AML-193 (cell line): ENCODE measurements around the gene MYO9A.

Source experiments
- DNase-seq, 2 experiments: peaks; one replicate each; lab custom pipeline; 2025; lab: John Stamatoyannopoulos, UW

MYO9A gene

DNA sequence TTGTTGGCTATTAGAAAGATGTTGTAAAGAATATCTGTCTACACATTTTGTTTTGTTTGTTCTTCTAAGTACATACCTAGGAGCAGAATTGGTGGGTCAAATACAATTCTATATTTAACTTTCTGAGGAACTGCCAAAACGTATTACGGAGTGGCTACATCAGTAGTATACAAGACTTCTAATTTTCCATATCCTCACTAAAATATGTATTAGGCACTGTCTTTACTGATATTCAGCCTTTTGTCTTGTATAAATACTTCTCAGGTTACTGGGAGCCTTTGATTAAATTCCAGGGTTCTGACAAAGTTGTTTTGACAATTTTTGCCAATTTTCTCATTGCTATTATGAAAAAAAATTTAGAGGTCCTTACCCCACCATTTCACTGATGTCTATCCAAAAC, 160.9 kb downstream of the MYO9A start:
- no peak for DNase-seq

DNA sequence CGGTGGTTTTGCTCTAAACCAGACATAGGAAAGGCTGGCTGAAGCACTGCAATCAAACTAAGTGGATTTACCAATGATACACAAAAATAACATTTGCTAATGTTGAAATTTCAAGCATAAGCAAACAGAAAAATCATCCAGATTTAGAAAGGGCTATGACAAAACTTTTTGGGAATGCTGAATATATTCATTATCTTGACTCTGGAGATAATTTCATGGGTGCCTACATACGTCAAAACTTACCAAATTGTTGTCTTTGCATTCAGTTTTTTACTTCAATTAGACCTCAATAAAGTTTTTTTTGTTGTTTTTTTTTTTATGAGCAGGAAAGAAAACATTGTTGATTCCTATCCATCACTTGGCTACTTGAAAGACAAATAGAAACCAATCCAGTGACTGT, 166.8 kb downstream of the MYO9A start:
- DNase-seq, result no peak

DNA sequence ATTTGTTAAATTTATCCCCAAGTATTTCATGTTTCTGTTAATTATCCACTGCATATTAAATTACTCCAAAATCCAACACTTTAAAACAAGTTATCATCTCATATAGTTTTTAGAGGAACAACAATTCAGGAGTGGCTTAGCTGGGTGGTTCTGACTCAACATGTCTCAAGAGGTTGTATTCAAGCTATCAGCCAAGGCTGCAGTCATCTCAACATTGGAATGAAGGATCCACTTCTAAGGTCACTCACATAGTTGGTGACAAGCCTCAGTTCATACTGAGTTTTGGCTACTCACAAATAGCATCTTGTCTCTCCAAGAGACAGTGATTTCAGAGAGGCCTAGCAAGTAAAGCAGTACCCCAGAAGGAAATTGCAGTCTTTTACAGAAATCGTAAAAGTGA, 172.9 kb downstream of the MYO9A start:
- no peak for DNase-seq

DNA sequence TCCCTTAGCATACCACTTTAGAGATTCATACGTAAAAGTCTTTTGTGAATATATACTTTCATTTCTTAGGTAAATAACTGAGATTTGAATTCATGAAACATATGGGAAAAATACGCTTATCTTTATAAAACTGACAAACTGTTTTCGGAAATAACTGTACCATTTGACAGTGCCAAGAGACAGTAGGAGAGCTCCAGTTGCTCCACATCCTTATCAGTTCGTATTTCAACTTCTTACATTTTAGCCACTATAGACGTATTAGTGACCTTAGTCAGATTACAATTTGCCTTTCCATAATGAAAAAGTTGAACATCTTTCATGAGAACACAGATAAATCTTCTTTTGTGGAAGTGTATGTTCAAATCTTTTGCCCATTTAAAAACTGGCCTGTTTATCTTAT, 174.1 kb downstream of the MYO9A start:
- DNase-seq, result no peak

DNA sequence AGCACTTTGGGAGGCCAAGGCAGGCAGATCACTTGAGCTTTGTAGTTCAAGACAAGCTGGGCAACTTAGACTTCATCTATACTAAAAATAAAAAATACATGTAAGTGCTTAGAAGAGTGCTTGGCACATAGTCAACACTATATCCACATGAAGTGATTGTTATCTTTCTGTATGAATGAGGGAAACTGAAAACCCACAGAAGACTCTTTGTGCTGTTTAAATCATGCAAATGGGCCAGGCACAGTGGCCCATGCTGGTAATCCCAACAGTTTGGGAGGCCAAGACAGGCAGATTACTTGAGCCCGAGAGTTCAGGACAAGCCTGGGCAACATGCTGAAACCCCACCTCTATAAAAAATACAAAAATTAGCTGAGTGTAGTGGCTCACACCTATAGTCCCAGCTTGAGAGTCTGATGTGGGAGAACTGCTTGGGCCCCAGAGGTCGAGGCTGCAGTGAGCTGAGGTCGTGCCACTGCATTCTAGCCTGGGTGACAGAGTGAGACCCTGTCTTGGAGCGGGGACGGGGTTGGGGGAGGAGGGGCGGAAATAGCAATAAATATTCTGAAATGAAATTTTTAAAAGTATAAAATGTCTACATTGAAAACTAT, 177.9 kb downstream of the MYO9A start:
- DNase-seq, result no peak

DNA sequence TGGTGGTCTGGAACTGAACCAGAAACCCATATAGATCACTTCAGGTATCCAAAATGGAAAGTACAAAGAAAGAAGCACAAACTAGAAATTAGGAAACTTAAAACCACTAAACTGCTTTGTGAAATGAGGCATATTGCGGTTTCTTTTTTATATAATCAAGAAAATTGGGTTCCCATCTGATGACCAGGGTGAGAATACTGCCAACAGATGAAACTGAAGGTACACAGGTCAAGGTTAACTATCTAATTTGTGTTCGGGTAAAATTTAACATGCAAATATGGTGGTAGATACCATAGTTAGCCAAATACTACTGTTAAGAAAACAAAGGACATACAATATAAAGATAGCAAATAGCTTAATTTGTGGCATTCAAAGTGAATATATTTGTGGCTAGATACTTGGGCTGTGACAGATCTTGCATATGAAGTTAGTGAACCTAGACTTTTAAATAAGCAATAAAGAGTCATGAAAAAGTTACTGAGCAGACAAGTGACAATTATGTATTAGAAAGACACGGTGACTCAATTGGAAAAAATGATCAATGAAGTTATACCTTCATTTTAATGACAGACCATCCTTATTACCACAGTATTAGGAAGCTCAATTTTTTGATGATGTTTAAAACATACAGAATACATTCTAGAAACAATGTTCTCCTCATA, 180.2 kb downstream of the MYO9A start:
- DNase-seq, result no peak

DNA sequence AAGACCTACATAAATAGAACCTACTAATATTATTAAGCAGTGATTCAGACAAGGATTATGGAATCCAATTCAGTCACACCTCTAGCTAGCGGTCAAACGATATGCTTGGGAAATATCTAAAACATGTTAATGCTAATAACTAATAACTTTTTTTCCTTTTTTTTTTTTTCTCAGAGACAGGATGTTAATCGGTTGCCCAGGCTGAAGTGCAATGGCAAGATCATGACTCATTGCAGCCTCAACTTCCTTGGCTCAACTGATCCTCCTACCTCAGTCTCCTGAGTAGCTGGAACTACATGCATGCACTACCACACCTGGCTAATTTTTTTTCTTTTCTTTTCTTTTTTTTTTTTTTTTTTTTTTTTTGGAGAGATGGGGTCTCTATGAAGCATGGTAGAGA, 183.5 kb downstream of the MYO9A start:
- DNase-seq, result no peak

DNA sequence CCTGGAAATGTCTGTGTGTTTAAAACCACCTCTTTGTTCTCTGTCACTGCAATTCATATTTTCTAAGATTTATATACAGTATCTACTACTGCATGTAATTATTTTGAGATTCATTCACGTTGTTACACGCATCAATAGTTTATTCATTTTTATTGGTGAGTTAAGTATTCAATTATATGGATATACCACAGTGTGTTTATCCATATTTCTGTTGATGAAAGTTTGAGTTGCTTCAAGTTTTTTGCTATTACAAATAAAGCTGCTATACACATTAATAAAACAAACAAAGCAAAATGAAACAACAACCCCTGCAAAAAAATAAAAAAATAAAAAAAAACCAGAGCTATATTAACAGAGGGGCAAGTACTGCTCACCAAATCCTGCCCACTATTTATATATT, 185.3 kb downstream of the MYO9A start:
- DNase-seq, result no peak

DNA sequence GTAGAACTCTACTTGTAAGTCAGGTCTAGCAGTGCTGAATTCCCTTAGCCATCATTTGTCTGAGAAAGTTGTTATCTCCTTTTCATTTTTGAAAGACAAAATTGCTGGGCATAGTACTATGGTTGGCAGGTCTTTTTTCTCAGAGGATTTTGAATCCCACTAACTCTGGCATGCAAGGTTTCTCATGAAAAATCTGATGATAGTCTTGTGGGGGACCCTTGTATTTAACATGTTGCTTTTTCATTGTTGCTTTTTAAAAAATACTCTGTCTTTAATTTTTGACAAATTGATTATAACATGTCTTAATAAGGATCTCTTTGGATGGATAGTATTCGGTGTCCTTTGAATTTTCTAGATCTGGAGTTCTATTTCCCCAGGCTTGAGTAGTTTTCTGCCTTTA, 186.7 kb downstream of the MYO9A start:
- no peak for DNase-seq

DNA sequence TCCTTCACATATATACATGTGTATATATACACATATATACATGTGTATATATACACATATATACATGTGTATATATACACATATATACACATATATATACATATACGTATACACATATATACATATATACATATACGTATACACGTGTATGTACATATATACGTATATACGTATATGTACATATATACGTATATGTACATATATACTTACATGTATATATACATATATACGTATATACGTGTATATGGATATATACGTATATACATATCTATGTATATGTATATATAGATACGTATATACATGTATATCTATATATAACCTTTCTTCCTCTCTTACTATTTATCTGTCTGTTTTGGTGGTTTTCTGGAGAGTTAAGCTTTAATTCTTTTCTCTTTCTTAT, 192.8 kb downstream of the MYO9A start:
- DNase-seq, result no peak

DNA sequence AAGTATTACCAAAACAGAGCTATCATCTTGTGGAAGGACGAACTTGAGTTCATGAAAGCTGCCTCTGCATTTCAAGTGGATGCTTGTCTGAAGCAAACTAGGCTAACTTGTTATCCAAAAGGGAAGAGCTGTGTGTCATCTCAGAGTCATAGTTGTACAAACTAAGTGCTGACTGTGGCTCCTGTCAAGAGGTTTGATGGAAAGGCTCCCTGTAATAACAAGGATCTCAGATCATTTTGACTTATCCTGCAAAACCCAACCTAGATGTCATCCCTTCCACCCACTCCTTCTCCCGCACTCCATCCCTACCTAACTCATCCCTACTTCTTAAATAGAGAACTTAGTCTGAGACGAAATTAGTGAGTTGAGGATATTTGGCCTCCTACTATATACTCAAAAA, 196.8 kb downstream of the MYO9A start:
- no peak for DNase-seq

DNA sequence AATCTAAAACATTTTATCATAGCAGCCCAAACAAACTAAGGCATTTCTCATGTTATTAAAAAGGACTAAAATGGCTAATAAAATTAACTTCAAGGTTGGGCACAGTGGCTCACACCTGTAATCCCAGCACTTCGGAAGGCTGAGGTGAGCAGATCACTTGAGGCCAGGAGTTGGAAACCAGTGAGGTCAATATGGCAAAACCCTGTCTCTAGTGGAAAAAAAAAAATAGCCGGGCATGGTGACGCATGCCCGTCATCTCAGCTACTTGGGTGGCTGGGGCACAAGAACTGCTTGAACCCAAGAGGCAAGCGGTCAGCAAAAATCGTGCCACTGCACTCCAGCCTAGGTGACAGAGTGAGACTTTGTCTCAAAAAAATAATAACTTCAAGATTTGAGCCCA, 197.4 kb downstream of the MYO9A start:
- DNase-seq, result no peak

DNA sequence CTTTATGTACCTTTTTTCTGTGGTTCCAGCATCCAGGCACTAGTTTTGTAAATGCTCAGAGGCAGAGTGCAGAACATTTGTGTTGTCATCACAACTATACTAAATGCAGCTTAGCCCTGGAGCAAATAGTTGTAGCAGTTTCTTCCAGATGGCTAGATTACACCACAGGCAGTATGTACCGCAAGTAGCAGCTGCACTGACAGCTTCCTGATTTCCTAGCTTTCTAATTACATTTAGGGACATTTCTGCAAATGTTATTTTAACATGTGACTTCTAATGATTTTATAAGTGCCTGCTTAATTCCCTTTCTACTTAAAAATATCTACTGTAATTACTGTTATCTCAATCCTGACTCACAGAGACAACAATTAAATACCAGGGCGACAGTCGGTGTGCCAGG, 201.1 kb downstream of the MYO9A start:
- DNase-seq, result no peak

DNA sequence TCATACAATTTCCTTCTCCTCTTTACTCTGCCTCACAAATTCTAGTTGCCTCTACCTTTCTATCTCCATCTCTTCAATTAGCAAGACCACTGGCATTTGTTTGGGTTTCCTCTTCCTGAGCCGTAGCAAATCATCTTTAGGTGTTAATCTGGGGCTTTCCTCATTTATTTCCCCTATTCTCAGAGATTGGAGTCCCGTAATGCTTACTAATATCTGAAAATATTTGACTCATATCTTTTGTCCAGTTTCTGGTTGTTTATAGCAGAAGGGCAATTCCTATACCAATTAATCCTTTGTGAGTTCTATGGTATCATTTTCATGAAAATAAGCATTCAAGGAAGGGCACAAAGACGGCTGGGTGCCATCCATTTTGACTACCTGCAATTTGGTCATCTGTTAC, 203.9 kb downstream of the MYO9A start:
- DNase-seq, result no peak

DNA sequence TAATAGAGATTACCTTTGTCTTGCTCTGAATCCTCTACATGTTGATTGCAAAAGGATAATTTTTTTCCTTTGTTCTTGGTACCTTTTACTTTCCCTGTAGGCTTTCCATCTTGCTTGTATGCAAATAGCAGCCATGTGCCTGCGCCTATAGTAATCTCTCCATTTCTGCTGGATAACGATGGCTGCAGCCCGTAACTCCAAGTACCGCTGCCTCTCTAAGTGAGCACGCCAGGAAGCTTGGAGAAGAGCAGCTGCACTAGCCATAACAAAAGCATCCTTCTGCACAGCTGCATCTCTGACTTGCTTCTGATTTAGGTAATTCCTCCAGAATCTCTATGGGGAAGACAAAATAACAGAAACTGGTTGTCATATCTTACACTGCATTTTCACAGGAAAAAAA, 218.3 kb downstream of the MYO9A start:
- DNase-seq, result no peak

DNA sequence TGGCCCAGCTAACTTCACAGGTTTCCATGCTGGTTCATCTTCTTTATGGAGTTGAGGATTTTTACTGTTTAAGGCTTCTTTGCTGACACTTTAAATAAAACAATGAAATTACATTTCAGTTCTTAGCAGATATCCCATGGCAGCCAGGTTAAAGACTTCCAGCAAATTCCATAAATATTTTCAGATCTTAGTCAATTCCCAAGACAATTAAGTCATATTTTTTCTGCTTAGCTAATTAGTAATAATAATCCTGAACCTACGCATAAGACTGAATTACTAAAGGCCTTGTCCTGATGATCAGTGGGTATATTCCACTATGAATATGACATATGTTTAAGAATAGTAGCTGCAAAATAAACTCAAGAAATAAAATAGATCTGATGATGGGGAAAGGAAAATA, 224.3 kb downstream of the MYO9A start:
- no peak for DNase-seq

DNA sequence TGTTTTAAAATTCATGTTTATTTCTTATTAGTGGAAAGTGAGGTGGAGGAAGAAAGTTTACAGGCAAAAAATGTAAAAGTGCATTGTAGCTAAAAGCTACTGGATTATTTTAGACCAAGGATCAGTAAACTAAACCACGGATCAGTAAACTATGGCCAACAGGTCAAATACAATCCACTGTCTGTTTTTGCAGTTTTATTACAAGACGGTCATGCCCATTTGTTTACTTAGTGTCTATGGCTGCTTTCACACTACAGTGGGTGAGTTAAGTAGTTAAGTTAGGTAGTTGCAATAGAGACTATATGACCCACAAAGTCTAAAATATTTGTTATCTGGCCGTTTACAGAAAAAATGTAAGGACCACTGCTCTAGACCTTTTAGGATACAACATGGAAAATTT, 225.6 kb downstream of the MYO9A start:
- no peak for DNase-seq

DNA sequence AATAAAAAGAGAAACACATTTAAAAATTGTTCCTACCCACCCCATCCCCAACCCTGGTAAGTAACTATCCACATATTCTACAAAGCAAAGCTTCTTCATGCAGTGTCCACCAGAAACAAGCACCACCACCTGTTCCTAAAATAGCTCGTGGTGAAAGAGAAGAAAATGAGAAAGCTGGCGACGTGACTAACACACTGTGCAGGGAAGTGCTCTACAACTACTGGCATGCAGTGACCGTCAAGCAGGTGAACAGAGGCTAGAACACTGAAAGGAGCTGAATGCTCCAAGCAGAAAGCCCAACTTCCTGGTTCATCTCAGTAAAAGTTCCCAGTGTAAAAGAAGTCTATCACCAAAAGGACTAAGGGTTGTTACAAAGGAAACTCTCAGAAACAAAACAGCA, 226.9 kb downstream of the MYO9A start:
- no peak for DNase-seq

DNA sequence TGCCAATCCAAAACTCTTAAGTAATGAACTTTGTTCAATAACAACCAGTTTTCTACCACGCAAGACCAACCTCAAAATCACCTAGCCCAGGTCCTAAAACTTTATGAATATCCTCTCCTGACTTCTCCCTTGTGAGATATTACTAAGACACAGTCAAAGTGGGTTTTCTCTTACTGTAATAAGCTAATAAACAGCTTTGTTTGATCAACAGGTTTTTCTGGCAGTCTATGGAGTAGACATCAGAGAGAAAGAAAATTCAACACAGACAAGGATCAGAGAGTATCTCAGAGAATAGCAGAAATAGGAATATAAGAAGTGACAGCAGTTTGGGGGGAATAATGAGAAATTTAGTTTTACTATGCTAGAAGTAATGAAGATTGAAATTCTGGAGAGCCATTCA, 228.0 kb downstream of the MYO9A start:
- no peak for DNase-seq

DNA sequence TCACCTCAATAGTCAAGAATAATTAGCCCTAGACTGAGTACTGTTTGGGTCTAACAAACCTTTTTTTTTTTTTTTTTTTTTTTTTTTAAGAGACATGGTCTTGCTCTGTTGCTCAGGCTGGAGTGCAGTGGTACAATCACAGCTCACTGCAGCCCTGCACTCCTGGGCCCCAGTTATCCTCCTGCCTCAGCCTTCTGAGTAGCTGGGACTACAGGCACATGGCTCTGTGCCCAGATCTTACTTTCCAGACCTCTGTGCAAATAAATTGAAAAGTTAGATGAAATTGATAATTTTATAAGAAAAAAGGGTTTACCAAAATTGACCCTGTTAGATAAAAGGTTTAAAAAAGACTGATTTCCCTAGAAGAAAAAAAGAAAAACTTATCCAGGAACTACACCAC, 228.6 kb downstream of the MYO9A start:
- DNase-seq, result no peak

DNA sequence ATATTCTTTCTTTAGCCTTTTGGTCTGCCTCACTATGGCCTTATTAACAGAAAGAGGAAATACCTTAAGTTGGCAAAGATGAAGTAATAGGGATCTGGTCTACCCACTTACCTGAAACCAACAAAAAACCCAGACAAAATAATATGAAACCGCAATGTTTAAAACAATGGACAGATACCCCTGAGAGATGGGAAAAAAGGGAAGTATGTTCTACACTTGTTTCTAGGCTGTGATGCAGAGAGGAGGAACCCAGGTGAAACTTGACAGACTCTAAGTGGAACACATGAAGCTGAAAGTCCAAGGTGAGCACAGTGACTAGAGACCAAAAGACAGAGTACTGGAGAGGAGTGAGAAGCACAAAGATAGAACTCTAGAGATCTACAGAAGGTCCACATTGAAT, 229.2 kb downstream of the MYO9A start:
- DNase-seq, result no peak

DNA sequence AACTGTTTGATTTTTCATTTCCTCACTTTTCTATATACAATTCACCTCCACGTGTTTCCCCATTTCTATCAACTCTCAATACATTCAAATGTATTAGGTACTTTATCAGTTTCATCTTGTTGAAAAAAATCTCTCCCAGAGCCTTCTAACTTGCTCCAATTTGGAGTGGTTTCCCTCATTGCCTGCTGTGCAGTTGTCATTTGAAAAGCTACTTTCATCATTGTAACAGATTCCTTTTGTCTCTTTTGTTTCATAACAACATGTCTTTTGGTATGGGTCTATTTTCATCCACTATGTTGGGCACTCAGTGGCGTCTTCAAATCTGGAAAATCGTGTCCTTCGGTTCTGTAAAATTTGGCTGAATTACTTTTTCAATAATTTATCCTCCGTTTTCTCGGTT, 232.6 kb downstream of the MYO9A start:
- no peak for DNase-seq

DNA sequence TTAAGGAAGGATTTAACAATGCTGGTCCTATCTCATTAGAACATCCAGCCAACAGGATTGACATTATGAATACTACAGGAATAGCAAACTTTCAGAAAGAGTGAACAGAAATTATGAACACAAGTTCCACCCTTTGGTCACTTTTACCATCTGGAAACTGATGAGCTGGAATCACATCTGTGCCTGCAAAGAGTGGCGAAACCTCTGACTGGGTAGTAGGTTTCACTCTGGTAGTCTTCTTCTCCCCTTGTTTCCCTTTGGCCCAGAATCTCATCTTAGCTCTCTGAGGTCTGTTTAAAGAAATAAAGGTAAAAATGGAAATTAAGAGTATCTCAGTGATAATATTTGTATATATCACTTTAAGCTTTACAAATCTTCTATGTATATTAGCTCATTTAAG, 234.5 kb downstream of the MYO9A start:
- DNase-seq, result no peak

DNA sequence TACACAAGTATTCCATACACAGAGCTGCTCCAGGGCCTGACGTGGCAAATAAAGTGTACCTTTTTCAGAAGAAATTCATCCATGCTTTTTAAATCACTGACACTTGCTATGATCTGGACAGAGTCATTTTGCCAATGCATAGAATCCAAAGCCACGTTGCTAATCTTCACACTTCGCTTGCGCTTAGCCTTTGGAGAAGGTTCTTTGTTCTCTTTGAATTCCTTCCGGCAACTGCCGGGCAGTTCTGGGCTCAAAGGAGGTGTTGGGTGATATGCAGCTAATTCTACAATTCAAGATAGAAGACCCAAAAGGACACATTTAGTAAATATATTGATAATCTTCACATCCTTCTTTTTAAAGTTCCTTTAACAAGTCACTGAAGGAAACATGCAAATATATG, 237.7 kb downstream of the MYO9A start:
- no peak for DNase-seq
